HL-60/S4 treated with retinoic acid at 250 ng/mL for 4 days and 3 days (cell line): ENCODE results near the gene GJA9.
"Not testable (repeated sequence)": the region's sequence is repeated elsewhere in the genome, so short reads cannot be mapped to it uniquely, and the experiment has no call there.

ENCODE experiments used
- in situ Hi-C: fragments of 300-500 bp; cut with MboI; formaldehyde crosslinking; loops from 2 replicates; pipeline ENCODE4 v1.7.0; 2022; ENCODE audit warnings: low sequenced_read_pairs

GJA9 gene

DNA sequence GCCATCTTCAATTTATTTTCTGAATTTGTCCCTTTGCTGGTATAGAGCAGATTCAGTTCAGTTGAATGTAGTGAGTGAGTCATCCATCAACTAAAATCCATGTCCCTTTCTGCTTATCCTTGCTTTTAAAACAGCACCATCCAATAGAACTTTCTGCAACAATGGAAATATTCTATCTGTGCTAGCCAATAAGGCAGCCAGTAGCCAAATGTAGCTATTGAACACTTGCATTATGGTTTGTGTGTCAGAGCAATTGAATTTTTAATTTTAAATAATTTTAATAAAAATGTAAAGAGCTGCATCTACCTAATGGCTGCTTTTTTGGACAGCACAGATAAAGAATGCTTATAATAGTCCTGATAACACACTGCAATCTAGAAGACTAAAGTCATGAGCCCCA lies at the start of gene GJA9:
Gene GJA9 (minus strand): TSS at position 101 of the 400 bp plus-strand sequence. CDS start 5,489 bp downstream, outside the sequence.
- in situ Hi-C loops: no loop called here

DNA sequence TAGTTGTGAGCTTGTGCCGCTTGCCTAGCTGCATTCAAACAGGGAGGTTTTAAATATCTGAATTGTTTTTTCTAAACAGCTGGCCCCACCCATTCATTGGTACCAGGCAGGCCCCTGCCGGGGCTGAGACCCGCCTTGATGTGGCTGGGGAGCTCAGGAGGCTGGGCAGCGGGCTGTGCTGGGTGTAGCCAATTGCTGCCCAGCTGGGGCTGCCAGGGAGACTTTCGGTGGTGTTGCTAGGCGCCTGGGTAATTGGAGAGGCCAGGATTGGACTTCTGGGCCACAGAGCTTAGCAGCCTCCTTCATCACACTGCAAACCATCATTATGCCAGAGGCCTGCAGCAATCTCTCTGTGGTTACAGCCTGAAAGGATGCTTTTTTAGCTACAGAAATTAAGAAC lies 48.1 kb upstream of the GJA9 start:
- in situ Hi-C loops: no loop called here

DNA sequence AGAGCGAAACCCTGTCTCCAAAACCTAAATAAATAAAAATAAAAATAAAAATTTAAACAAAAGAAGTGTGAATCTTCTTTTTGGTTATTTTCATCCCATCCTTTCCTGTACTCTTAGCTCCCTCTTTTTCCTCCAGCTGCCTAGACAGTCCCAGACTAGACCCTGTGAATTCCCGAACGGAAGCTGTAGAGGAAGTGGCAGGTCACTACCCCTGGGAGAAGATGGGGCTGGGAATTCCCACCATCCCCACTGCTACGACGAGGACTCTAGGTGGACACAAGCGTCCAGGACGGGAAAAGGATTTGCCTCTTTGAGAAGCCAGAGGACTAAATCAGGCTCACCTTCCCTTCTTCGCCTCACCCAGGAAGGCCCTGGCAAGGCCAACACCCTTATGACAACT lies 47.7 kb upstream of the GJA9 start:
- in situ Hi-C loops: no loop called here

DNA sequence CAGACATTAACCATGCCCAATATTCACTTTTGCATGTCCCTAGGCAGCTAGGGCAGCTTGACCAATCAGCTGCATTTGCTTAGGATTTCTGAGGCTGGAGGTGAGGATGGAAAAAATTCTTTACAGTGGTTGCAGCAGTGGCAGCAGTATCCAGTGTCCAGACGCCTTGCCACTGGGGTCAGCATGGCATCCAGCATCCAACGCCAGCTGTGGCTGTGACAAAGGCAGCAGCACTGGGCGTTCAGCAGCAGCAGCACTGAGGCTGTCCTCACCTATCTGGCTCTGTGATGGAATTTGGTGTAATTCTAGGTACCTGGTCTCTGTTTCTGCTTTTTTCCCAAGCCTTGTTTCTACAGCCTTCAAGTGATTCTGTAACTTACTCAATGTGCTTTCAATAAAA lies 44.7 kb upstream of the GJA9 start:
- in situ Hi-C loops: no loop called here

DNA sequence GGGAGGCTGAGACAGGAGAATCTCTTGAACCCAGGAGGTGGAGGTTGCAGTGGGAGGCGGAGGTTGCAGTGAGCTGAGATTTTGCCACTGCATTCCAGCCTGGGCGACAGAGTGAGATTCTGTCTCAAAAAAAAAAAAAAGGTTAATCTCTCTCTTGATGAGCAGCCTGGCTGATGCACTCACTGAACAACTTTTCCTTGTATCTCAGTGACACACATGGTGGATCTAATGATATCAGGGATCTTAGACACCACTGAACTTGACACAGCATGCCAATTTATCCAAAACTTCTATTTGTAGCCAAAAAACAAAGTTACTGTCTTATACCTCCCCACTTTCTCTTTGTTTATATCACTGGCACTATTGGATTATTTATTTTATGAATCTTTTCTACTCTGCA lies 44.0 kb upstream of the GJA9 start:
- in situ Hi-C loops: no loop called here

DNA sequence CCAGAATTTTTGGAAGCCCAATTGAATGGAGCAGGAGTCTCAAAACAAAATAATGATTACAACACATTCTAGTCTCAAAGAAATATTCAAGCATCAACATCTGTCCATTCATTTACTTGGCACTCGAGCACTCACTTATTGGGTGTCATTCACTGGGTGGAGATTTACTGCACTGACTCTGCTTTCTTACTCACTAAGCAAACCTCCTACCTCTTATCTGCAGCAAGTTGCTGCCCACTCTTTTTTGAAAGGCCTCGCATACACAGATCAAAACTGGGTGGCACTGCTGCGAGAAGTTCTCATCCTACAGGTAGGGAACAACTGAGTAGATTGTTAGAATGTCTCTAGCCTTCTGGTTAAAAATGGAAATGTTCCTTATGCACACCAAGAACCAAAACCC lies 42.2 kb upstream of the GJA9 start:
- in situ Hi-C loops: no loop called here

DNA sequence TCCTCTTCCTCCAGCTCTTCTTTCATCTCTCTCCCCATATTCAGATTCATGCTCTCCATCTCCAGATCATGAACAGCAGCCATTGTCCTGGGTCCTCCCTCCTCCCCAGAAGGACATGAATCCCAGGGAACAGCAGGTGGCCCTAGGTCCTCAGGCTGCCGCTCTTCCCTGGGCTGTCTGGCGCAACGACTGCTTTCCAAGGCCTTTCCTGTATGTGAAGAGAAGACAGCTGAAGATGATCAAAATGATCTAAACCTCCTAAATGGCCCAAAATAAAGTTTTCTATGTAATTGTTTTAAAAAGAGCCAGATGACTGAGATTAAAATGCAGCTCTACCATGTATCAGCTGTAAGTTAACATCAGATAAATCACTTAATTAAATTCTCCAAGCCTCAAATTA lies 37.7 kb upstream of the GJA9 start:
- in situ Hi-C loops: no loop called here

DNA sequence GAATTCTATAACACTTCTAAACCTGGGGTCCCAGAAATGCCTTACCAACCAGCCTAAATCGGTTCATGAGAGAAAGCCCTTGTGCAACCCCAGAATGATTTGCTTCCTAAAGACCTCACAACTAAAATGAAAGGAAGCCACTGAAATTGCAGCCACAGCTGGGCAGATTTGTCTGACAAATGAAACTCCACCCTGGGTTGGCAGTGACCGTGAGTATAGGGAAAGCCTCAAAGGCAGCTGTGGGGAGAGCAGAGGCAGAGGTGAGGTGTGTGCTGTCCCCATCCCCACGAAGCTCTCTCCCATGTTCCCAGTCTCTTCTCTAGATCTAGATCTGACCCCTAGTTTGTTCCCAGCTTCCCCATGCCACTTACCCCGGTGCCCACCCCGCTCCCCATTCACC lies 37.2 kb upstream of the GJA9 start:
- in situ Hi-C loops: no loop called here

DNA sequence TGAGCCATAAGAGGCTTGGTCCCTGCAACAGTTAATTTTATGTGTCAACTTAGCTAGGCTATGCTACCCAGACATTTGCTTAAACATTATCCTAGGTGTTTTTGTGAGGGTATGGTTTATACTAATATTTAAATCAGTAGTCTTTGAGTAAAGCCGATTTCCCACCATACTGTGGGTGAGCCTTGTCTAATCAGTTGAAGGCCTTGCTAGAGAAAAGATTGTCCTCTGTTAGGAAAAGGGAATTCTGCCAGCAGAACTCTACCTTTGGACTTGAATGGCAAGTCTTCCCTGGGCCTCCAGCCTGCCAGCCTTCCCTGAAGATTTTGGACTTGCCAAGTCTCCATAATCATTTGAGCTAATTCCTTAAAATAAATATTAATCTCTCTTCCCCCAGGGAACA lies 36.4 kb upstream of the GJA9 start:
- in situ Hi-C loops: no loop called here

DNA sequence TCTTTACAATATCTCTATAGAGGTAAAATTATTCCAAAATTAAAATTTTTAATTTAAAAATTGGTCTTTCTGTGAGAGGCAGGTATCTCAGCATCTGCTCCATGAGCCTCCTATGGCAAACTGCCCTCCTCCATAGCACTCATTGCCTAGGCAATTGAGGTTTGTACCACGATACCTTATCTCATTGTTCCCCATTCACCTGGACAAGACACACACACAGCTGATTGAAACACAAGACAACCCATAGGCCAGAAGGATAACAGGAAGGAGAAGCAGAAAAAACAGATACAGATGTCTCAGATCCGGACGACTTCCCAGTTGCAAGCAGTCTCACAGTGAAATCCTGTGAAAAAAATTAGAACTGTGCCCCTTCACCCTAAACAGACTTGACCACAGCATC lies 36.0 kb upstream of the GJA9 start:
- in situ Hi-C loops: no loop called here

DNA sequence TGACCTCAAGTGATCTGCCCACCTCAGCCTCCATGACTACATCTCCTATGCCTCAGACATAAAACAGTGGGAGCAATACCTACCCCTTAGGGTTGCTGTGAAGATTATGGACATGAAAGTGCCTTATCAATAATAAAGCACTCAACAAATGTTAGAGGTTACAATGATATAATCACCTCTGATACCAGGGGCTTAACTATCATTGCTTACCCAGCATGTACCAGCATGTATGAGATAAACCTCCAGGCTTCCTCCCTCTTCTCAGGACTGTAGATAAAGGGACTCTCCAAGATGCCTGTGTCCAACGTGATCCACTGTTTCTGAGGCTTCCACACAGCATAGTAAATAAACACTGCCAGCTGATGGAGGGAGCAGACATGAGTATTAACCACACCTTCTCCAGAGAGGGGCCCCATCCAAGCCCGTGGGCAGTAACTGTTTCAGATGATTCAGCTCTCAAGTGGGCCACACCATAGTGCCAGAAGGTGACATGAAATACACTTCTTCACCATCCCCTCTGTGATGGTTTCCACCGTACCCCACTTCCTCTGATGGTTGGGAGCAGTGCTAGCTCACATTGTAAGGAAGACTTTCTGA lies 34.1 kb upstream of the GJA9 start:
- in situ Hi-C loops: no loop called here

DNA sequence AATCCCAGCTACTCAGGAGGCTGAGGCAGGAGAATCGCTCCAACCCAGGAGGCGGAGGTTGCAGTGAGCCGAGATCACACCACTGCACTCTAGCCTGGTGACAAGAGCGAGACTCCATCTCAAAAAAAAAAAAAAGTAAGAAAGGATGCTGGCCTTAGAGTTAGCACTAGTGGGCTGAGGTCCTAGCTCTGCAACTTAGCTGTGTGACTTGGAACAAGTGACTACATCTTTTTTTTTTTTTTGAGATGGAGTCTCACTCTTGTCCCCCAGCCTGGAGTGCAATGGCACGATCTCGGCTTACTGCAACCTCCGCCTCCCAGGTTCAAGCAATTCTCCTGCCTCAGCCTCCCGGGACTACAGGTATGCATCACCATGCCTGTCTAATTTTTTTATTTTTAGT lies 33.5 kb upstream of the GJA9 start:
- in situ Hi-C loops: not testable (repeated sequence)

DNA sequence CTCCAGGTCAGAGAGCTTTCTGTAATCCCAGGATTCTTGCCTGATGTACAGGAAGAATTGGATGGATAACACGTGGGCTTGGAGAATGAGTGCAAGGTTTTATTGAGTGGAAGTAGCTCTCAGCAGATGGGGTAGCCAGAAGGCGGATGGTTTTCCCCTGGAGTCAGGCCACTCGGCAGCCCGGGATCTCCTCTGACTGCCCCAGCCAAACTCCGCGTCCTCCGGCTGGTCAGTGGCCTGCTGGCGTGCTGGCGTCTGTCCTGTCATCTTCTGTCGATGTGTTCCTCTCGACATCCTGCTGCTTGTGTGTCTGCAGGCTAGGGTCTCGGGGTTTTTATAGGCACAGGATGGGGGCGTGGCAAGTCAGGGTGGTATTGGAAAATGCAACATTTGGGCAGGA lies 27.4 kb upstream of the GJA9 start:
- in situ Hi-C loops: no loop called here

DNA sequence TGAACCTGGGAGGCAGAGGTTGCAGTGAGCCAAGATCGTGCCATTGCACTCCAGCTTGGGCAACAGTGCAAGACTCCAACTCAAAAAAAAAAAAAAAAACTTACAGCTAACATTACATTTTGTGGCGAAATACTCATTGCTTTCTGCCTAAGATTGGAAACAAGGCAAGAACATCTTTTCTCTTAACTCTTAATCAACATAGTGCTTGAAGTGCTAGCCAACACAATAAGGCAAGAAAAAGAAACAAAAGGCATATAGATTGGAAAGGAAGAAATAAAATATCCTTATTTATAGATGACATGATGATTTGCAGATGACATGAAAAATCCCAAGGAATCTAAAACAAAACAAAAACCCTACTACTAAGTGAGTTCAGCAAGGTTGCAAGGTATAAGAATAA lies 24.6 kb upstream of the GJA9 start:
- in situ Hi-C loops: no loop called here

DNA sequence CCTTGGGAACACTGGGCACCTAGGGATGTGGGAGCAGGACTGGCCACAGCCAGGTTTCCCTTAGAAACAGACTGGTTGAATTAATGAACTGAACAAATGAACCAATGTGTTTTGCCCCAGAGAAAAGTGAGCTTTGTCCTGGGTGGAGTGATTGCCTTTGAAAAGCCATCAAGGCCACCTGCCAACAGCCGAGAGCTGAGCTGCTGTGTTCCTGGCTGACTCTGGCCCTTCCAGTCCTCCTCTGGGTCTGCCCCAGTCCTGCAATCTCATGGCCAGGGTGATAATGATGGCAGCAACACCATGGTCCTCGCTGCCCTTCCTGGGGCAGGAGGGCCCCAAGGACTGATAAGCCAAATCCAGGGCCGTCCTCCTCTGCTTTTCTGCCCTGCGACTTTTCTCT lies 18.2 kb upstream of the GJA9 start:
- in situ Hi-C loops: no loop called here

DNA sequence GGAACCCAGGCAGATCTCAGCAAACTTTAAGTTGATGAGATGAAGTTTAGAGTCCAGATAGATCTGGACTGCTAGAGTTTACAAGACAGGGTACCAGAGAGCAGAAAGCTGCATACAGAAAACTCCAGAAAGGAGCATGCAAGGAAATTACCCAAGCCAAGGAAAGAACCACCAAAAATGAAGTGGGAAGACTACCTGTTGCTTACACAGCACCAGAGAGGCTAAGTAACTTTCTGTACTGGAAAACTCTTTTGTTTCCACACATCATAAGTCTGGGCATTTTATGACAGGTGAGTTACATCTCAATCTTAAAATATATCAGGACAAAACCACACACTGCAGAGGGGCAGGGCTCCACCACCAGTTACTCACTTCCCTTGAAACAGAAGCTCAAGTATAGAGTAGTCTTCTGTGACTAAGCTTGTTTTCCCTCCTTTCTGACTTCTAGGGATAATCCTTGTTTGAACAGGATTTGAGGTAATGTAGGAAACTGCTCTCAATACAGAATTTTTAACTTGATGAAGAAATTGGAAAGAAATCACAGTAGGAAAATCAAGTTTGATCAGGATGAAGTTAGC lies 17.4 kb upstream of the GJA9 start:
- in situ Hi-C loops: no loop called here

DNA sequence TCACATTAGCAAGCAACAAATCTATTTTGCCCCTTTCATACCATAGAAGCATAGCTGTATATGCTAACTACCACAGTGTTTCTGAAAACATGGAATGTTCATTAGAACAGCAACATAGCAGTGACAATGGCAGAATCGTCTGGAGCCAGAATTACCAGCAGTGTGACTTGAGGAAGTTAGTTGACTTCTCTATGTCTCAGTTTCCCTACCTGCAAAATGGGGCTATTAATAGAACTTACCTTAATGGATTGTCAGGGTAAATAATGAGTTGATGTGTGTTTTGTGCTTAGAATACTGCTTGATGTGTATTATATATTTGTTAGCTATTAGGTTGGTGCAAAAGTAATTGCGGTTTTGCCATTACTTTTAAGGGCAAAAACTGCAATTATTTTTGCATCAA lies 14.8 kb upstream of the GJA9 start:
- in situ Hi-C loops: no loop called here

DNA sequence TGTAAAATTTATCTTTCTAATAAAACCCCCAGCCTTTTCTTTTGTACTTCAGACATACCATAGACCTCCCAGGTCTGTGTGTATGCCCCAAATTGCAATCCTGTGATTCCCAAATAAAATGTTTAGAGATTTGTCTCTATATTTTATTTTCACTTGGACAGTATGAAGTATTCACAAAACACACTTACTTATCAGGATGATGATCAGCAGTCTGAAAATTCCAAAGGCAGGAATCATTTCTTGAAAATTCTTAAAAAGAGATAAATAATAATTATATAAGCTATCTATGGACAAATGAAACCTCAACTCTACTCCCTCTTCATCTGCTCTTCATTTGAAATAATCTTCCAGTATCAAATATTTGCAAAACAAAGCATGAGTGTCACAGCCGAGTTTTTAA lies 11.6 kb upstream of the GJA9 start:
- in situ Hi-C loops: no loop called here

DNA sequence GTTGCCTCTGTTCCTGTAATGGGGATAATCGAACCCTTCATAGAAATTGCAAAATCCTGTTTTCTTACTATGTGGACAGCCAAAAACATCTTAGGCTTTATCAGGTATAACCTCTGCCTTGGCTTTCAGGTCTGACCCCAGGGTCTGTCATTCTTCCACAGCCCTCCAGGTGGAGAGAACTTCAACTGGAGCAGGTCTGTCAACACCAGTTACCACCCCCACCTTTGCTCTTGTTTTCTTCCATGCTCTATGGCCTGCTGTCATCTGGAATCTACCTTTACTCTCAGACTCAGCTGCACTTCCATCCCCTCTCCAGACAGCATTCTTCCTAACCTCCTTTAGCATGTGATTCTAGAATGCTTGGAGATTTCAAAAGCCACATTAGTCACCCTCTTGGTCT lies 10.4 kb upstream of the GJA9 start:
- in situ Hi-C loops: no loop called here

DNA sequence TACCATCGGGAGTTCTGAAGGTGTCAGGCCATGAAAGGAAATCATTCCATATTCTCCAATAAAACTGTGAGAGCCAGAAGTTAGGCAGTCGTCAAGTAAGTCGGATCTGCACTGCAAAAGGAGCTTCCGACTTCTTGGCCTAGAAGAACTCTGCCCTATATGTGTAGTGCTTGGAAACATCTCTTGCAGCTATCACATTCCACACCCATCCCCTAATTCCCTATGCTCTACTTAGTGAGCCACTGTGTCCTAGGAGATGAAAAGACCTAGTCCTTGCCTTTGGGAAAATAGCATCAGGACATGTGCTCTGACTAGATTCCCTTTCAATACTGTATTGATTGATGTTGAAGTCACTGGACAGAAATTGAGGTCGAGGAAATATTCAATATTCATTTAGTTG lies 8.2 kb upstream of the GJA9 start:
- in situ Hi-C loops: no loop called here

DNA sequence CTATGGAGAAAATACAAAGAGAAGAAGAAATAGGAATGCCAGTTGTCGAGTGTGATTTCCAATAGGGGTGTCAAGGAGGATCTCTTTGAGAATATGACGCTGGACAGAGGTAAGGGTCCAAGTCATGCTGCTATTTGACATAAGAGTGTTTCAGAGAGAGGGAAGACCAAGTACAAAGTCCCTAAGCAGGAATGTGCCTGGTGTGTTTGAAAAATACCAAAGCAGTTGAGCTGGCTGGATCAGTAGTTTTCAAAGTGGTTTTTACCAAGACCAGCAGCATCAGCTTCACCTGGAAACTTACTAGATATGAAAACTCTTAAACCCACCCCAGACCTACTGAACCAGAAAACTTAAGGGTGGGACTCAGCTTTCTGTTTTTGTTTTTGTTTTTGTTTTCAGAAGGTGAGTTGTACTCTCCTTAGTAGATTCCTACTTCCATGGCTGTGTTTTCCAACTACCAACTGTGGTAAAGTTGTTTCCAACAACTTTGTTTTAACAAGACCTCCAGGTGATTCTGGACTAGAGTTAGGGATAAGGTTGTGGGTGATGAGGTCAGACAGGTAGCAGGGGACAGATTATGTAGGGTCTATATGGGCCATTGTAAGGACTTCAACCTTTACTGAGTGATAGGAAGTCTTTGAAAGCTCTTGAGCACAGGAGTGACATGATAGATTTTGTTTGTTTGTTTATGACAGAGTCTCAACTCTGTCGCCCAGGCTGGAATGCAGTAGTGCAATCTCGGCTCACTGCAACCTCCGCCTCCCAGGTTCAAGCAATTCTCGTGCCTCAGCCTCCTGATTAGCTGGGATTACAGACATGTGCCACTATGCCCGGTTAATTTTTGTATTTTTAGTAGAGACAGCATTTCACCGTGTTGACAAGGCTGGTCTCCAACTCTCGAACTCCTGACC lies 7.3 kb upstream of the GJA9 start:
- in situ Hi-C loops: no loop called here

DNA sequence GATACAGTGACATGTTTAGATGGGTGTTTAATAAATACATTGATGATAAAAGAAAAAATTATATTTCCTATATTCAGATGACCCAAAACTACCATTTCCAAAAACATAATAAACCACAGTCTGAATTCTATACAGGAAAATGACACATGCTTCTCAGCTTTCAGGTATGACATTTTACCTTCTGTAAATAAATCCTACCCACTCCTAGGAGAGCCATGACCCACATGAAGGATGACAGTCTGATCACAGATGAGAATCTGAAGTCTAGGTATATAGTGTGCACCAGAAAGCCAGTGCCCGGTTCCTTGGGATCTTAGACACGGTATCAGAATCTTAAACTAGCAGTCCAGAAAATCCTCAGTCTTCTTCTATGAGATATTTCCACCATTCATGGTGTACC lies 3.7 kb upstream of the GJA9 start:
- in situ Hi-C loops: no loop called here
